NB4 (cell line): ENCODE results near the gene CTTNBP2NL.
"Not testable (repeated sequence)": the region's sequence is repeated elsewhere in the genome, so short reads cannot be mapped to it uniquely, and the experiment has no call there.

Experiments used
- DNase-seq: peaks from one replicate; pipeline ENCODE4 v3.0.0; 2010; ENCODE audit warnings: low read depth
- H3K4me3 ChIP-seq: one replicate; pipeline ENCODE4 v1.5.1; 2011; ENCODE audit warnings: mild to moderate bottlenecking, low read depth, low read length, moderate library complexity
- MYC ChIP-seq: IDR thresholded peaks from 2 replicates; pipeline ENCODE4 v1.6.1; 2011; ENCODE audit warnings: low read depth, low read length
- POLR2A ChIP-seq: IDR thresholded peaks from 2 replicates; pipeline ENCODE4 v1.6.1; 2011; ENCODE audit warnings: mild to moderate bottlenecking; ENCODE audit not compliant: insufficient read length; ENCODE audit errors: extremely low read depth
- TF ChIP-seq, protein P1 (sequence below): IDR thresholded peaks from one replicate; pipeline ENCODE4 v1.5.1; 2012; ENCODE audit warnings: low read depth, low read length
- TF ChIP-seq, protein P2 (sequence below): IDR thresholded peaks from 2 replicates; pipeline ENCODE4 v1.6.1; 2011; ENCODE audit warnings: low read depth, low read length

CTTNBP2NL gene

DNA sequence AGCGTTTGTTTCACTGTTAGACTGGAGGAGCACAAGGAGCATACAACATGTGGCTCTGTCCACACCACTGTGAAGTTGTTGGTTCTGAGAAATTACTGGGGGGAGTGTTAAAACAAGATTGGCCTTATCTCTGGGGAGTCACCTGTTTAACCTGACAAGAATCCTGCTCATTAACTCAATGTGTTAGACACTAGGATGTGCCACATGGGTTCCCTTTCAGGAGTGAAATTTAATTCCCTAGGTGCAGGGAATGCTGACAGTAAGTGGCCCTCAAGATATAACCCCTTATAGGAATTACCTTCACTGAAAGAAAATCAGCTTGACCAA is 66.9 kb downstream of the CTTNBP2NL start:
- no peak for DNase-seq
- H3K4me3 ChIP-seq: no peak overlapping the region
- TF ChIP-seq POLR2A (no peak), MYC (no peak)
- TF ChIP-seq, protein P1, sequence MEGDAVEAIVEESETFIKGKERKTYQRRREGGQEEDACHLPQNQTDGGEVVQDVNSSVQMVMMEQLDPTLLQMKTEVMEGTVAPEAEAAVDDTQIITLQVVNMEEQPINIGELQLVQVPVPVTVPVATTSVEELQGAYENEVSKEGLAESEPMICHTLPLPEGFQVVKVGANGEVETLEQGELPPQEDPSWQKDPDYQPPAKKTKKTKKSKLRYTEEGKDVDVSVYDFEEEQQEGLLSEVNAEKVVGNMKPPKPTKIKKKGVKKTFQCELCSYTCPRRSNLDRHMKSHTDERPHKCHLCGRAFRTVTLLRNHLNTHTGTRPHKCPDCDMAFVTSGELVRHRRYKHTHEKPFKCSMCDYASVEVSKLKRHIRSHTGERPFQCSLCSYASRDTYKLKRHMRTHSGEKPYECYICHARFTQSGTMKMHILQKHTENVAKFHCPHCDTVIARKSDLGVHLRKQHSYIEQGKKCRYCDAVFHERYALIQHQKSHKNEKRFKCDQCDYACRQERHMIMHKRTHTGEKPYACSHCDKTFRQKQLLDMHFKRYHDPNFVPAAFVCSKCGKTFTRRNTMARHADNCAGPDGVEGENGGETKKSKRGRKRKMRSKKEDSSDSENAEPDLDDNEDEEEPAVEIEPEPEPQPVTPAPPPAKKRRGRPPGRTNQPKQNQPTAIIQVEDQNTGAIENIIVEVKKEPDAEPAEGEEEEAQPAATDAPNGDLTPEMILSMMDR: no peak
- TF ChIP-seq, protein P2, sequence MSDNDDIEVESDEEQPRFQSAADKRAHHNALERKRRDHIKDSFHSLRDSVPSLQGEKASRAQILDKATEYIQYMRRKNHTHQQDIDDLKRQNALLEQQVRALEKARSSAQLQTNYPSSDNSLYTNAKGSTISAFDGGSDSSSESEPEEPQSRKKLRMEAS: no peak

DNA sequence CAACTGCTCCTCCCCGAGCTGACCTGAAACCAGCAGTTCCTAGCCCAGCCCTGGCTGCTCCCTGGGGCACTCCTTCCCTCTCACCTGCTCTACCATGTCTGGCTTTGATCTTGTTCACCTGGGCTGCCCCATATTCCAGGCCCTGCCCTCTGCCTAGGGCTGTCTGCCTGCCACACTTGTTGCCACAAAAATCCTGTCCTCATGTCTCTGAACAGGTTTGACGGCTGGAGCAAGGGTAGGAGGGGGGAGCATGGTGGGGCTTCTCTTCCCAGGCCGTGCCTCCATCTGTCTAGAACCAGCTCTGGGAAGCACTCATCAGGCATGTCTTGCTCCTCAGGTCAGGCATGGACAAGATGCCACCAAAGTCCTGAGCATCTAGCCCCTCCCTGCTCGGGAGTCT is 68.5 kb downstream of the CTTNBP2NL start:
- no peak for TF ChIP-seq MYC
- TF ChIP-seq, protein P2: no peak
- TF ChIP-seq POLR2A: no peak
- TF ChIP-seq, protein P1: no peak
- DNase-seq: no peak

DNA sequence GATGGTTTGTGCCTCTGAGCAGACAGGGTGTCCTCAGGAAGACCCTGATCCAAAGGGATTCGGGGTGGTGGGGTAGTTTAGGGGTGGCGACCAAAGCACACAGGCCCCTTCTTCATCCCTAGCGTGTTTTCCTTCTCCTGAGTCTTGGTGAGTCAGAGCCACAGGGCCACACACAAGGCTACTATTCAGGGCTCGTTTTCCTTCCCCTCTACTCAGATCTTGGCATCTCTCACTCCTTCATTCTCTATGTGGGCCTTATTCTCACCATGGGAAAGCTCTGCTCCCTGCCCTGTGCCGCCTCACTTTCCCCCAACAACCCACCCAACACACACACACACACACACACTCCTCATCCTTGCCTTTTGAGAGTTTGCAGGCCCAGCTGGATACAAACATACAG is 69.1 kb downstream of the CTTNBP2NL start:
- no peak for DNase-seq
- TF ChIP-seq, protein P2: no peak
- TF ChIP-seq MYC: no peak
- TF ChIP-seq, protein P1: no peak
- TF ChIP-seq POLR2A: no peak
- H3K4me3 ChIP-seq: no peak overlapping the region

More for the DNA sequence above, 68.5 kb downstream of the CTTNBP2NL start:
- H3K4me3 ChIP-seq: no peak overlapping the region

DNA sequence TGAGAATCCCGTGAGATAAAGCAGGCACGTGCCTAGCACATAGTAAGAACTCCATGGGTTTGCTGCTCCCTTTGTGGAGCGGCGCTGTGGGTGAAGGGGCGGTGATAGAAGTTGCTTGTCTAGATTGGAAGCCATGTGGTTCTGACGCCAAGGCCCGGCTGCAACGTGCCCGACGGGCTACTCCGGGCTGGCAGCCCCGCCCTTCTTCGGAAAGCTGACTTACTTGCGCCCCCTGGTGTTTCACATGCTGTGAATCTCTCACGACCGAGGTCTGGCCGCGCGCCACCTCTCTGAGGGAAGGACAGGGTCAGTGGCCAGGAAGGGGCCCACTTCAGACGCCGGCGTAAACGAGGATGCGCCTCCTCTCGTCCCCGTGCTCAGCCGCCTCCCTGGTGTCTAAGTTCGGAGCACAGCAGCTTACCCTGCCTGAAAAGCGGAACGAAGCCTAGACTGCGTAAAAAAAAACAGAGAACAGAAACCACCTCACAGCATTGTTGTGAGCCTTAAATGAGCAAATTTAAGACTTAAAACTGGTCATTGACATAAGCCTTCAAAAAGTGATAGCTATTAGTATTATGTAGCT is 70.2 kb downstream of the CTTNBP2NL start:
- TF ChIP-seq MYC (peak; percentile 93), POLR2A (no peak)
- TF ChIP-seq, protein P2: peak; percentile 92
- TF ChIP-seq, protein P1: peak; percentile 63
- peak; percentile 92 for DNase-seq
- peak overlapping the region; percentile 32 for H3K4me3 ChIP-seq

DNA sequence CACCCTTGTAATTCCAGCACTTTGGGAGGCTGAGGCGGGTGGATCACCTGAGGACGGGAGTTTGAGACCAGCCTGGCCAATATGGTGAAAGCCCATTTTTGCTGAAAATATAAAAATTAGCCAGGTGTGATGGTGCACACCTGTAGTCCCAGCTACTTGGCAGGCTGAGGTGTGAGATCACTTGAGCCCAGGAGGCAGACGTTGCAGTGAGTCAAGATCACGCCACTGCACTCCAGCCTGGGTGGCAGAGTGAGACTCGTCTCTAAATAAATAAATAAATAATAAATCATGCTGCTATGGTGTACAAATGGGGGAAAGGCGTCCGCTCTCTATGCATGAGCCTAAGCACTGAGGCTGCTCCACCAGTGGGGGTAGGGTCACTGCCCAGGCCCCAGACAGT is 74.3 kb downstream of the CTTNBP2NL start:
- not testable (repeated sequence) for DNase-seq

DNA sequence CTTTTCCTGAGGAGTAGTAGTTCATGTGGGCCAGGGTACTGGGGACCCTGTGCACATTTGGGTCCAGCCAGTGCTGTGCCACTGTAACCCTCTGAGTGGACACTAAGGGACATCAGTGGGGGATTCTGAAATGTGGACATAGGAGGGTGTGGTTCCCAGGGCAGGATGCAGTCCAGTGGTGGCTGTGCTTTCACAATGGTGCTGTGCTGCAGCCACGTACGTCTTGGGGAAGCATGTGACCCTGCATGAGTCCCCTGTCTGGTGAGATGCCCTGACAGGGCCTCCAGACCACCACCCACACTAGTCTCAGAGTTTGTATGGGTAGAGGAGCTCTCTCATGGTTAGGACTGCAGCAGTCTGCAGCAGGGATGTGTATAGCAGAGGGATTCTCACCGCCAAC is 75.0 kb downstream of the CTTNBP2NL start:
- H3K4me3 ChIP-seq: no peak overlapping the region
- TF ChIP-seq MYC (no peak), POLR2A (no peak)
- TF ChIP-seq, protein P1: no peak
- TF ChIP-seq, protein P2: no peak
- DNase-seq: no peak

More for the DNA sequence above, 74.3 kb downstream of the CTTNBP2NL start:
- not testable (repeated sequence) for H3K4me3 ChIP-seq
